Measurements from ENCODE around the gene XPR1.
"Not testable (repeated sequence)": the region's sequence is repeated elsewhere in the genome, so short reads cannot be mapped to it uniquely, and the experiment has no call there.

- not testable (repeated sequence) for TF ChIP-seq POLR2A, CTCF (IDR thresholded peaks at IDR 0.05)
Measured at GRCh38 chr1:180683117-180683516, 51.3 kb downstream of the XPR1 start.
